Astrocyte (in vitro differentiated cells and primary cell): Measurements from ENCODE around the gene ELFN2.

ENCODE experiments used
- EZH2 ChIP-seq: IDR thresholded peaks from 2 replicates; pipeline ENCODE4 v1.6.1; 2012; ENCODE audit warnings: mild to moderate bottlenecking, low read length, inconsistent platforms; ENCODE audit not compliant: insufficient read depth
- TF ChIP-seq, protein P1 (sequence below): IDR thresholded peaks from 2 replicates; pipeline ENCODE4 v1.5.1; 2011; ENCODE audit warnings: low read depth, mild to moderate bottlenecking, inconsistent platforms, low read length, moderate library complexity; ENCODE audit not compliant: insufficient read depth

DNA sequence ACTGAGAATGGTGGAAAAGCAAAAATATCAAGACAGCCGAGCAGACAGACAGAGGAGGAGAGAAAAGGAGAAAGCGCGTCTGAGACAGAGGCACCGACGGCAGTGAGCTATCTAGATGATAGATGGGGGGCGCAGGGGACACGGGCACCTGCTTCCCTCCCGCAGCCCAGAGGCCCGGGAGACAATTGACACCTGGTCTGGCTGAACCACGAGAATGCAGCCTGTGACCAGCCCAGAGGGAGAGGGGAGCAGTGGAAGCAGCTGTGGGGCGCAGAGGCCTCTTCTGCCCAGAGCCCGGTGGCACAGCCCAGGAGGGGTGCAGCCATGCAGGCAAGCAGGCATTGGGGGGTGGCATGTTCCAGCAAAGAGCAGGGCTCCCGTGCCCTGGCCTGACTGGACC lies 48.2 kb downstream of the ELFN2 start:
- TF ChIP-seq, protein P1, sequence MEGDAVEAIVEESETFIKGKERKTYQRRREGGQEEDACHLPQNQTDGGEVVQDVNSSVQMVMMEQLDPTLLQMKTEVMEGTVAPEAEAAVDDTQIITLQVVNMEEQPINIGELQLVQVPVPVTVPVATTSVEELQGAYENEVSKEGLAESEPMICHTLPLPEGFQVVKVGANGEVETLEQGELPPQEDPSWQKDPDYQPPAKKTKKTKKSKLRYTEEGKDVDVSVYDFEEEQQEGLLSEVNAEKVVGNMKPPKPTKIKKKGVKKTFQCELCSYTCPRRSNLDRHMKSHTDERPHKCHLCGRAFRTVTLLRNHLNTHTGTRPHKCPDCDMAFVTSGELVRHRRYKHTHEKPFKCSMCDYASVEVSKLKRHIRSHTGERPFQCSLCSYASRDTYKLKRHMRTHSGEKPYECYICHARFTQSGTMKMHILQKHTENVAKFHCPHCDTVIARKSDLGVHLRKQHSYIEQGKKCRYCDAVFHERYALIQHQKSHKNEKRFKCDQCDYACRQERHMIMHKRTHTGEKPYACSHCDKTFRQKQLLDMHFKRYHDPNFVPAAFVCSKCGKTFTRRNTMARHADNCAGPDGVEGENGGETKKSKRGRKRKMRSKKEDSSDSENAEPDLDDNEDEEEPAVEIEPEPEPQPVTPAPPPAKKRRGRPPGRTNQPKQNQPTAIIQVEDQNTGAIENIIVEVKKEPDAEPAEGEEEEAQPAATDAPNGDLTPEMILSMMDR = no peak
- no peak for TF ChIP-seq EZH2
